ENCODE data around the gene ZSWIM7. TPM values are rescaled to one million over a fixed set of nuclear protein-coding genes. Genes with fewer than 3 reads are reported as not detected.
"Not testable (repeated sequence)": the region's sequence is repeated elsewhere in the genome, so short reads cannot be mapped to it uniquely, and the experiment has no call there.

Gene ZSWIM7
- total and polyA plus RNA-seq, 7 donors: 29.1 to 78.0 (median 41.2) TPM

DNA sequence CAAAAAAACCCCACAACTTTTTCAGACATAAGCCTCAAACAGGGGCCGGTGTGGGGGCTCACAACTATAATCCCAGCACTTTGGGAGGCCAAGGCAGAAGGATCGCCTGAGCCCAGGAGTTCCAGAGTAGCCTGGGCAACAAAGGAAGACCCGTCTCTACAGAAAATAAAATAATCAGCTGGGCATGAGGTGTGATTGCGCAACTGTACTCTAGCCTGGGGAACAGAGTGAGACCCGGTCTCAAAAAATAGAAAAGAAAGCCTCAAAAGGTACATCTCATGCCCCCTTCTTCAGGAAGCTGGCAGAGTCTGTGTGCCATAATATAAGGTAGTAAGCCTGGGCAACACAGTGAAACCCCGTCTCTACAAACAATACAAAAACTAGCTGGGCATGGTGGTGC, 3.2 kb downstream of the ZSWIM7 start:
- no peaks in the 10 kb centered on the region for H3K9me3 ChIP-seq
- ATAC-seq (no peak), DNase-seq (no peak)
- intact Hi-C loops (cut with DNase I): no loop called here
- no peaks in the 10 kb centered on the region for H3K27me3 ChIP-seq (ENCODE audit: insufficient read depth in 3 of 3, low read length in 2 of 3)
- WGBS, 3 donors: 75 to 83% (median 77%) methylated on average over 6 of the region's 6 CpGs
- H3K27ac ChIP-seq: no peak overlapping the region
- H3K4me3 ChIP-seq: no peak overlapping the region
- peaks cover 13% of the 10 kb centered on the region for H3K4me1 ChIP-seq
- TF ChIP-seq, protein P1, sequence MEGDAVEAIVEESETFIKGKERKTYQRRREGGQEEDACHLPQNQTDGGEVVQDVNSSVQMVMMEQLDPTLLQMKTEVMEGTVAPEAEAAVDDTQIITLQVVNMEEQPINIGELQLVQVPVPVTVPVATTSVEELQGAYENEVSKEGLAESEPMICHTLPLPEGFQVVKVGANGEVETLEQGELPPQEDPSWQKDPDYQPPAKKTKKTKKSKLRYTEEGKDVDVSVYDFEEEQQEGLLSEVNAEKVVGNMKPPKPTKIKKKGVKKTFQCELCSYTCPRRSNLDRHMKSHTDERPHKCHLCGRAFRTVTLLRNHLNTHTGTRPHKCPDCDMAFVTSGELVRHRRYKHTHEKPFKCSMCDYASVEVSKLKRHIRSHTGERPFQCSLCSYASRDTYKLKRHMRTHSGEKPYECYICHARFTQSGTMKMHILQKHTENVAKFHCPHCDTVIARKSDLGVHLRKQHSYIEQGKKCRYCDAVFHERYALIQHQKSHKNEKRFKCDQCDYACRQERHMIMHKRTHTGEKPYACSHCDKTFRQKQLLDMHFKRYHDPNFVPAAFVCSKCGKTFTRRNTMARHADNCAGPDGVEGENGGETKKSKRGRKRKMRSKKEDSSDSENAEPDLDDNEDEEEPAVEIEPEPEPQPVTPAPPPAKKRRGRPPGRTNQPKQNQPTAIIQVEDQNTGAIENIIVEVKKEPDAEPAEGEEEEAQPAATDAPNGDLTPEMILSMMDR (IDR thresholded peaks at IDR 0.05): no peak
- peaks cover 6 to 60% of the 10 kb centered on the region in 2 donors for H3K36me3 ChIP-seq (ENCODE audit: insufficient read depth in 1 of 2, low read depth in 1 of 2)

DNA sequence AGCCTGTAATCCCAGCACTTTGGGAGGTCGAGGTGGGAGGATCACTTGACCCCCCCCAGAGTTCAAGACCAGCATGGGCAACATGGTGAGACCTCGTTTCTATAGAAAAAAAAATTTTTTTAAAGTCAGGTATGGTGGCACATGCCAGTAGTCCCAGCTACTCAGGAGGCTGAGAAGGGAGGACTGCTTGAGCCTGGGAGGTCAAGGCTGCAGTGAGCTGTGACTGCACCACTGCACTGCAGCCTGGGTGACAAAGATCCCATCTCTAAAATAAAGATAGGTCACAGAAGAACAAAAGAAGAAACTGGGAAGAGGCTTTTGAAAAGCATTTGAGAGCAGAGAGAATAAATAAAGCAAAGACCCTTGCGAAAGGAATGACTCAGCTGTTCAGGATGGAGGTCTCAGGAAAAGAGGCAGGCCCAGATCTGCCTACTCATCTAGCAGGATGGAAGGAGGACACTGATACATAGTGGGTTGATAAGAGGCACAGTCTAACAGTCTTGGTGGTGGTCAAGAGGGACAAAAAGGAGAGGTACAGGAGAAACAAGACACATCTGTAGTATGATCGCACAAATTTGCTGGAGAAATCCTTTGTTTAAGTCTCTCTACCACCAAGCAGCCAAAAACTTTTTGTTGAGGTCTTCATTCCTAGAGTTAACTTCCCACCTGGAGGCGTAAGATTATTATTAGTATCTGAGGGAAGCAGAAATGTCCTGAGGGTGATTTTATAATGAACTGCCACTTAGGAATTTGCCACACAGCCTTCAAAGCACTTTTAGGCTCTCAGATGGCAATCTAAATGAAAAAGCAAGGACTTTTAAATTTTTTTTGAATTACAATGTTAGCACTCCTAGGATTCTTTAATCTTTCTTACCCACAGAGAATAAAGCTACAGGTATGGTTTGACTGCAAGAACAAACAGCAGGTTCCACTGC, 17.6 kb downstream of the ZSWIM7 start:
- 77 to 84% (median 82%) methylated on average over 5 of the region's 5 CpGs for WGBS, 3 donors
- no peaks in the 10 kb centered on the region for H3K4me1 ChIP-seq
- no peak for ATAC-seq
- no peak for DNase-seq
- TF ChIP-seq, protein P1 (IDR thresholded peaks at IDR 0.05): no peak
- H3K9me3 ChIP-seq: no peaks in the 10 kb centered on the region
- H3K27ac ChIP-seq: no peak overlapping the region
- no peak overlapping the region for H3K4me3 ChIP-seq
- intact Hi-C loops (cut with DNase I): no loop called here
- H3K36me3 ChIP-seq (ENCODE audit: insufficient read depth in 1 of 2, low read depth in 1 of 2): peaks cover 23 to 86% of the 10 kb centered on the region in 2 donors
- no peaks in the 10 kb centered on the region for H3K27me3 ChIP-seq (ENCODE audit: insufficient read depth in 3 of 3, low read length in 2 of 3)

DNA sequence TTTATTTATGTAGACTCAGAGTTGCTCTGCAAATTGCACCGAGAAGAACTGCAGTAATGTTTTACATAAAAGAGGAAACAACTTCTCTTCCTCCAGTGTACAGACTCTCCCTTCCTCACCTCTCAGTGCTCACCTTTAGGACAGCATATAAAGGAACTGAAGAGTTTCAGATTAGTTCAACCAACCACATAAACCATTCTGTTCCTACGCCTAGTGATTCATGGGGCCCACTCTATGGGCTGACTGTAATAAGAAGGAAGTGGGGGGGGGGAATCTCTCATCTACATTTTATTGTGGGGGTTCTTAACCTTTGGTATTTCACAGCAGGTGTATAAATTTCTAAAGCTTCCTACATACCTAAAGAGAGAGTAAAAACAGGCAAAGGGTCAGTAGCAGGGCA, 18.3 kb downstream of the ZSWIM7 start:
- DNase-seq: no peak
- Histone ChIP-seq H3K27ac (no peak overlapping the region), H3K36me3 (ENCODE audit: insufficient read depth in 1 of 2, low read depth in 1 of 2) (peaks cover 29 to 86% of the 10 kb centered on the region in 2 donors), H3K9me3 (no peaks in the 10 kb centered on the region), H3K4me1 (no peaks in the 10 kb centered on the region), H3K27me3 (ENCODE audit: insufficient read depth in 3 of 3, low read length in 2 of 3) (no peaks in the 10 kb centered on the region), H3K4me3 (no peak overlapping the region)
- TF ChIP-seq, protein P1 (IDR thresholded peaks at IDR 0.05): no peak
- no peak for ATAC-seq
- 51 to 65% (median 62%) methylated on average over 2 of the region's 2 CpGs for WGBS, 3 donors
- intact Hi-C loops (cut with DNase I): no loop called here

DNA sequence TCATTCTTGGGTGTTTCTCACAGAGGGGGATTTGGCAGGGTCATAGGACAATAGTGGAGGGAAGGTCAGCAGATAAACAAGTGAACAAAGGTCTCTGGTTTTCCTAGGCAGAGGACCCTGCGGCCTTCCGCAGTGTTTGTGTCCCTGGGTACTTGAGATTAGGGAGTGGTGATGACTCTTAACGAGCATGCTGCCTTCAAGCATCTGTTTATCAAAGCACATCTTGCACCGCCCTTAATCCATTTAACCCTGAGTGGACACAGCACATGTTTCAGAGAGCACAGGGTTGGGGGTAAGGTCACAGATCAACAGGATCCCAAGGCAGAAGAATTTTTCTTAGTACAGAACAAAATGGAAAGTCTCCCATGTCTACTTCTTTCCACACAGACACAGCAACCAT, 20.5 kb downstream of the ZSWIM7 start:
- WGBS, 3 donors: 60 to 71% (median 68%) methylated on average over 2 of the region's 4 CpGs
- H3K4me3 ChIP-seq; ATAC-seq; H3K4me1 ChIP-seq; DNase-seq; H3K27ac ChIP-seq; H3K9me3 ChIP-seq; intact Hi-C loops (cut with DNase I); H3K27me3 ChIP-seq (ENCODE audit: insufficient read depth in 3 of 3, low read length in 2 of 3): not testable (repeated sequence)
- H3K36me3 ChIP-seq (ENCODE audit: insufficient read depth in 1 of 2, low read depth in 1 of 2): peaks cover 23 to 83% of the 10 kb centered on the region in 2 donors

DNA sequence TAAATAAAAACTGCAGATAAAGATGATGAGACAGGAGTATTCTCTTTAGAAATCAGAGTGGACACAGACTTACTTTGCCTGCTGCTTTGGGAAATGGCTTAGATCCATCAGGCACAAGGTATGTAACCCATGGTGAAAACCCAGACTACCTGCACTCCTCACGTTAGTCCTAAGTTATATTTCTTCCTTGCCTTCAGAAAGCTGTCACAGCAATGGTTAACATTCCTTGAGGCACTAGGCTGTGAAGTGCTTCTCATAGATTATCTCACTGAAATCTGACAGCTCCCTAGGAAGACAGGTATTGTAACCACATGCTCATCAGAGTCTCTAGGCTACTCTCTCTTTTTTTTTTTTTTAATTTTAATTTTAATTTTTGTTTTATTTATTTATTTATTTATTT, 20.9 kb downstream of the ZSWIM7 start:
- ATAC-seq: no peak
- intact Hi-C loops (cut with DNase I): no loop called here
- no peak overlapping the region for H3K27ac ChIP-seq
- no peaks in the 10 kb centered on the region for H3K9me3 ChIP-seq
- H3K4me1 ChIP-seq: no peaks in the 10 kb centered on the region
- WGBS, 3 donors: 83 to 96% (median 84%) methylated on average over 1 of the region's 1 CpG
- DNase-seq: no peak
- TF ChIP-seq, protein P1 (IDR thresholded peaks at IDR 0.05): no peak
- peaks cover 23 to 79% of the 10 kb centered on the region in 2 donors for H3K36me3 ChIP-seq (ENCODE audit: insufficient read depth in 1 of 2, low read depth in 1 of 2)
- H3K4me3 ChIP-seq: no peak overlapping the region
- no peaks in the 10 kb centered on the region for H3K27me3 ChIP-seq (ENCODE audit: insufficient read depth in 3 of 3, low read length in 2 of 3)
